HG03196 (cell line): ENCODE data around the gene CNTN5.

ENCODE experiments used
- ATAC-seq: cut with Tn5 transposase; IDR thresholded peaks from one replicate; pipeline ENCODE4 v1.9.1; 2021; ENCODE audit not compliant: unreplicated experiment

Gene CNTN5

GRCh38 chr11:100013011-100013410 lies 992.3 kb downstream of the CNTN5 start:
- ATAC-seq = no peak

GRCh38 chr11:100031973-100032372 lies 1011.2 kb downstream of the CNTN5 start:
- no peak for ATAC-seq

DNA sequence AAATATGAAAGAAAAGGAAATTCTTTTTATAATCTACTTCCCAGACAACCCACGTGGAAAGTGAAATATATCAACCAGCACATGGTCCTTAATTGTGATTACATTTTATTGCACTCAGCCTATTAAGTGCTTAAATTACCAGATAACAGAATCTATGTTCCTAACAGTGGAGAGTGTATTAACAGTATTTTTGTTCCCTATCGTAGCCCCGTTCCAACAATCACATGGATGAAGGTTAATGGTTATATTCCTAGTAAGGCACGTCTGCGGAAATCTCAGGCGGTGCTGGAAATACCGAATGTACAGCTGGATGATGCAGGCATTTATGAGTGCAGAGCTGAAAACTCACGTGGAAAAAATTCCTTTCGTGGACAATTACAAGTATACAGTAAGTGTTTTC lies 1040.3 kb downstream of the CNTN5 start:
- no peak for ATAC-seq

DNA sequence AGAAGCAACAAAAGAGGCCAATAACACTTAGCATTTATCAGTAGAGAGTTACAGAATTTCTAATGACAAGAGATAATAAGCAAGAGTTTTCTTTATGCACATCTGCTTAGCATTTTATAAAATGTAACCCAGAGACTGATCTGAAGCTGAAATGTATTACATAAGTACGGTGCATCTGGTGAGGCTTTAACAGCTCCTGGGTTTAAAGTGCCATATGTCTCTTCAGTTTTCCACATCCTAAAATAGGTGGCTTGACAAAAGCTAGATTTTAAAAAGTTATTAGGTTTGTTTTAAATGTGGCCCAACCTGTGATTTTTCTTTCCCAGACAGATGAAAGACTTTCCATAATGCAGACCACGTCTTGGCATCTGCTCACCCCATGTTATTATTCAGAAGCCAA lies 1045.7 kb downstream of the CNTN5 start:
- no peak for ATAC-seq

DNA sequence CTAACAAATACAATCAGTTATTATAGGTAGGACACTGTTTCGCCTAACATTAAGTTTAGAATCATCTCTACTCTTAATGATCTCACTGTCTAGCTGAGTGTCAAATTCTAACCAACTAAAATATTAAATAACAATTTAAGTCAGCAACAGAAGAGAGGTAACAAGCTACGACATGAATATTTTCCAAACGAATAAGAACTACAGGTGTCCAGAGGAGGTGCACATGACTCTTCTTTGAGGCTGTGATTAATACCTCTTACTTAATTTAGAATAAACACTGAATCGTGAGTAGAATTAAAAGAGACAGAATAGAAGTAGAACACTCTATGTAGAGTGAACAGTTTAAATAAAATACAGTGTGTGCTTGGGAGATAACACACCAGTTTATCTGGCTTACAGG lies 1047.4 kb downstream of the CNTN5 start:
- no peak for ATAC-seq

GRCh38 chr11:100072131-100072530 lies 1051.4 kb downstream of the CNTN5 start:
- no peak for ATAC-seq

- no peak for ATAC-seq
Measured at GRCh38 chr11:100080381-100080780, 1059.6 kb downstream of the CNTN5 start.

DNA sequence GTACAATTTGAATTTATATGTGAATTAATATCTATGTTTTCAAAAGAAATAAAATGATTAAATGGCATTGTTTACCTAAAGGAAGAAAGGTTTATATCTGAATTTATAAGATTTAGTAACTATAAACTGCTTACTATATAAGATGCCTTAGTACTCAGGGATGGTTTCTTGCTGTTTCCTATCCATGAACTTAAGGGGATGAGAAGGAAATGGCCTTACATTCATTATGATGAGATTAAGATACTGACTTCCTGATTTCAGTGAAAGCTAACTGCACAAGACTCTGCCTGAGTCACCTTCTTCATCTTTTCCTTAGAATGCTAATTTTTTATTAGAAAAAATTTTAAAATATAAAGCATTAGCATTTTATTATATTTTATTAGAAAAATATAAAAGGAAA lies 1060.1 kb downstream of the CNTN5 start:
- ATAC-seq = no peak

- ATAC-seq = no peak
Measured at GRCh38 chr11:100093698-100094097, 1072.9 kb downstream of the CNTN5 start.

GRCh38 chr11:100094121-100094865 lies 1073.5 kb downstream of the CNTN5 start:
- no peak for ATAC-seq

- no peak for ATAC-seq
Measured at GRCh38 chr11:100095809-100096208, 1075.1 kb downstream of the CNTN5 start.

GRCh38 chr11:100098560-100098959 lies 1077.8 kb downstream of the CNTN5 start:
- ATAC-seq = no peak

DNA sequence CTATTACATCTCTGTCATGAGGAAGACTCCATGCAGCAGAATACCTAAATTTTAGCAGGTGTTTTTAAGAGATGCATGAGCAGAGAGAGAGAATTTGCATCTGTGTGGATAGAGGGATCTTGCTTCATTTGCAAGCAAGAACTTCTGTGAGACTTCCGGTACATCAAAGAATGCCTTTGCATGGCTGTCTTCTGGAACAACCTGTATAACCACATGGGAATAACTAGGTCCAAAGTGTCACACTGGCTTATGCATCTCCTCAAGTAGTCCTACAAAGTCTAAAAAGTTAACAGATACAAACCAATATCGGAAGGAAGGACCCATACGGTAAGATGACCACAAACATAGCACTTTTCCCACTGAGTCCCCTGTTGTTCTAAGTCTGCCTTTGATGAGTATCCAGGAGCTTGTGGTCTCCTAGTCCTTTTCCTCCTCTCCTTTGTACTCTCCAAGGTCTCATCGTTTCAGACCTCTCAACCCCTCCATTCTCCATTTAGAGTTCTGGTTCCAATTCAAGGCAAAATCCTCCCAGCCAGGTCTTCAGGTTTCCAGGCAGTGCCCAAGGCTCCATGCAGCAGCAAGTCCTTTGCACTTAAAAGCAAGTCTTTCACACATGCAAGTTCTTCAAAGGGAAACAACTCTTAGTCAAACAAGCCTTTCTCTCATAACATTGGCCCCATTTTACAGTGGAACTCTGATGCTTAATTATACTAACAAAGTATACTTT lies 1084.7 kb downstream of the CNTN5 start:
- ATAC-seq = no peak

DNA sequence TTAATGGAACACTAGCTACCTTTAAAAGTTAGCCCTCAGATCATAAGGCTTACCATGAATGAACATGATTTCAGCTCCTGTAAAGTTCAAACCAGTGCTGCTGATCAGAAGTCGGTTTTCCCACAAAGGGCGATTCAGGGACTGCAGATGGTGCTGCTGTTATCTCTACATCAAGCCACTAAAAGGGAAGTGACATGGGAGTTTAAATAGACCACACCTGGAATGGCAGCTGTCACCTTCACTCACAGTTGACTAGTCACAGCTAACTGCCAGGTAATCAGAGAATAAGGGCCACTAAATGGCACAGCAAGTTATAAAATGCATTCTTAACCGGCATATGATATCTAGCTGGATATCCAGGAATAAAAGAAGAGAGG lies 1085.2 kb downstream of the CNTN5 start:
- ATAC-seq = no peak

- no peak for ATAC-seq
Measured at GRCh38 chr11:100119176-100119575, 1098.4 kb downstream of the CNTN5 start.

DNA sequence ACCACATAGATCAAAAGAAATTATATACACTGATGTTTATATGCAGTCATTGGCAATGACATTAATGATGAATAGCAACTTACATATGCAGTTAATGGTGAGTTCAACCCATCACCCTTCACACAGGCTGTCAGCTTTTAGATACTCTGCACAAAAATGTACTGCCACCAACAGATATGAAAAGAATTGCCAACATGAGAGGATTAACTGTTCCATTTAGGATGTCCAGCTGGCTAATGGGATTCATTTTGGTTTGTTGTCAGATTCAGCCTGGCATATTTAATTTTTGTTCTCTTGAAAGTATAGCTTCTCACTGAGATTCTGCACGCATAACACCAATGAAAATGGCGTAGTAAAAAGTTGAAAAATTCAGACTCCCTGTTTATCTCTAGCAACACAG lies 1112.4 kb downstream of the CNTN5 start:
- ATAC-seq = no peak

GRCh38 chr11:100141201-100141600 lies 1120.5 kb downstream of the CNTN5 start:
- no peak for ATAC-seq

DNA sequence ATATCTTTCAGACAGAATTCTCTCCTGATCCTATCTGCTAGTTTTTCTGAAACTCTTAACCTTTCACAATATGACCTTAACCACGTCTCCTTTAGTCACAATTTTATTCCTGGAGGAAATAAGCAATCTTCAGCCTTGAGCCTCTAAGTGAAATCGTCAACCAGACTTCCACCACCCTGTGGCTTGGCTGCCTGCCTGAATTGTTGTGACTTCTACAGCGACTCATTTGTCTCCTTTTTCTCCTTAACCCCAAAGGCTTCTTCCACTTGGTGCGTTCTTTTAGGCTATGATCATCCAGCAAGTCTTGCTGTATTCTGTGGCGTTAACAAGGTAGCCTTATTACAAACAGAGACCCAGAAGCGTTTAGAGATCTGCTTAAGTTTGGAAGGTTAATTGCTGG lies 1131.2 kb downstream of the CNTN5 start:
- ATAC-seq = no peak

DNA sequence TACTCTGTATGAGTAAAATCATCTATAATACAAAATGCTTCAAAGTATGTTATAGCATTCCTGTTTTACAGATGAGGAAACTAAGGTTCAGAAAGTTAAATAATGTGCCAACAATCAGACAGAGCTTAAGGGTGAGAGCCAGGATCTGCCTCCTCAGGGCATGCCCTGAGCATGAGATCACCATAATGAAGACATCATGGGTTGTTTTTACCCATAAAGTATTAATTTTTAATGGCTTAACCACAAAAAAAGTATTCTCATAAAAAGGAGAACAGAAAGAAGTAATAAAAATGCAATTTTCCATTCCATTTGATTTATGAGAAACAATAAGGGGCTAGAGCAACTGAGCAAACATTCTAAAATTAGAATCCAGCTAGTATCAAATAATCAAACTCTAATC lies 1132.0 kb downstream of the CNTN5 start:
- ATAC-seq = no peak

- ATAC-seq = no peak
Measured at GRCh38 chr11:100163471-100163870, 1142.7 kb downstream of the CNTN5 start.

GRCh38 chr11:100174881-100175280 lies 1154.1 kb downstream of the CNTN5 start:
- ATAC-seq = no peak

GRCh38 chr11:100176456-100176855 lies 1155.7 kb downstream of the CNTN5 start:
- ATAC-seq = no peak

DNA sequence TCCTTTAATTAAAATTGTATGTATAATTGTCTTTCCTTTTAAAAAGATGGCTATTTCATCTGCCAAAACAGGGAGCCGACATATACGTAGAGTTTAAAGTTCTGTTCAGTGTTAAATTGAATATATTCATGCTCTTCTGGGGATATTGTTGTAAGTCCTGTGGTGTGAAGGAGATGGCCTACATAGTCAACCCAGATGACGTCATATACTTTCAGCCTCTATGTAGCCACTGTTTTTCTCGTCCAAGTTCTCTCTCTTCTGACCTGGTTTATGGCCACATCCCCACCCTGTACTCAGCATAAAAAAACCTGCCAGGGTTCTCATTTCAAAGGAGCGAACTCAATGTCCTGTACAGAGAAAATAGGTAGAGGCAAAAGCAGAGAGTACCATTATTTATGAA lies 1156.9 kb downstream of the CNTN5 start:
- no peak for ATAC-seq
